ENCODE results near the gene EFNB3. TPM values are rescaled to one million over a fixed set of nuclear protein-coding genes. Genes with fewer than 3 reads are reported as not detected.

The EFNB3 gene
- total RNA-seq, 2 donors from 2014 or later = 0.25 to 0.34 TPM

GRCh38 chr17:7748076-7748775, 43.2 kb downstream of the EFNB3 start:
- ATAC-seq (no peak), DNase-seq (no peak)
- intact Hi-C loops (cut with DNase I, micrococcal nuclease) = no loop called here

GRCh38 chr17:7750321-7750821, 45.4 kb downstream of the EFNB3 start:
- DNase-seq (no peak), ATAC-seq (no peak)
- intact Hi-C loops (cut with DNase I, micrococcal nuclease) = no loop called here

- ATAC-seq (no peak), DNase-seq (no peak)
- intact Hi-C loops (cut with DNase I, micrococcal nuclease) = no loop called here
Observed at GRCh38 chr17:7754656-7755055, 49.7 kb downstream of the EFNB3 start.

- DNase-seq = peak; percentile 67 to 77
- intact Hi-C loops (cut with DNase I, micrococcal nuclease) = no loop called here
- peak; percentile 95 for ATAC-seq
Observed at GRCh38 chr17:7755095-7755890, 50.3 kb downstream of the EFNB3 start.

GRCh38 chr17:7756968-7757367, 52.0 kb downstream of the EFNB3 start:
- no peak for ATAC-seq
- intact Hi-C loops (cut with DNase I, micrococcal nuclease) = no loop called here
- DNase-seq = no peak

Other genes with a start within 250 kb of the EFNB3 start
- gene ZBTB4, start 225.6 kb upstream of the EFNB3 start, total RNA-seq = 10 to 100 TPM; 17.5 to 25.0 TPM
- not detected for gene SLC35G6, start 223.8 kb upstream of the EFNB3 start, total RNA-seq
- 10 to 100 TPM; 83.8 to 100.0 TPM for gene POLR2A, start 220.8 kb upstream of the EFNB3 start, total RNA-seq
- gene TNFSF12, start 156.1 kb upstream of the EFNB3 start, total RNA-seq = 10 to 100 TPM in 1 of 2 donors, 1 to 10 TPM in 1; 9.8 to 17.3 TPM
- 100 to 1,000 TPM in 1 of 2 donors, 10 to 100 TPM in 1; 77.2 to 121 TPM for gene TNFSF13, start 146.5 kb upstream of the EFNB3 start, total RNA-seq
- gene SENP3, start 143.3 kb upstream of the EFNB3 start, total RNA-seq = 10 to 100 TPM; 30.9 to 34.1 TPM
- 10 to 100 TPM; 35.0 to 74.0 TPM for gene CD68, start 125.6 kb upstream of the EFNB3 start, total RNA-seq
- gene MPDU1, start 121.3 kb upstream of the EFNB3 start, total RNA-seq = 10 to 100 TPM; 79.2 to 89.6 TPM
- gene SOX15, start 115.1 kb upstream of the EFNB3 start, total RNA-seq = under 1 TPM; 0.58 to 0.84 TPM
- 10 to 100 TPM; 24.9 to 29.5 TPM for gene FXR2, start 90.3 kb upstream of the EFNB3 start, total RNA-seq
- gene SAT2, start 77.4 kb upstream of the EFNB3 start, total RNA-seq = 10 to 100 TPM; 60.8 to 78.3 TPM
- gene SHBG, start 75.1 kb upstream of the EFNB3 start, total RNA-seq = not detected
- gene ATP1B2, start 54.3 kb upstream of the EFNB3 start, total RNA-seq = 1 to 10 TPM in 1 of 2 donors, under 1 TPM in 1; 0.55 to 1.4 TPM
- 10 to 100 TPM; 47.3 to 60.0 TPM for gene TP53, start 17.7 kb upstream of the EFNB3 start, total RNA-seq
- 1 to 10 TPM; 6.4 to 9.7 TPM for gene WRAP53, start 16.7 kb upstream of the EFNB3 start, total RNA-seq
- gene DNAH2, start 12.5 kb downstream of the EFNB3 start, total RNA-seq = under 1 TPM; 0.22 to 0.61 TPM
- gene KDM6B, start 129.0 kb downstream of the EFNB3 start, total RNA-seq = 10 to 100 TPM; 49.5 to 50.4 TPM
- gene TMEM88, start 149.9 kb downstream of the EFNB3 start, total RNA-seq = 1 to 10 TPM; 3.8 to 6.1 TPM
- gene NAA38, start 152.4 kb downstream of the EFNB3 start, total RNA-seq = 10 to 100 TPM; 49.7 to 83.0 TPM
- 1 to 10 TPM; 8.3 to 9.0 TPM for gene CYB5D1, start 152.8 kb downstream of the EFNB3 start, total RNA-seq
- 10 to 100 TPM; 51.3 to 51.9 TPM for gene CHD3, start 183.6 kb downstream of the EFNB3 start, total RNA-seq
- 1 to 10 TPM; 1.2 to 2.1 TPM for gene RNF227, start 211.1 kb downstream of the EFNB3 start, total RNA-seq
- 1 to 10 TPM; 2.2 to 3.1 TPM for gene KCNAB3, start 224.7 kb downstream of the EFNB3 start, total RNA-seq
- 100 to 1,000 TPM; 121 to 122 TPM for gene TRAPPC1, start 226.7 kb downstream of the EFNB3 start, total RNA-seq
- 10 to 100 TPM; 25.8 to 26.7 TPM for gene CNTROB, start 227.0 kb downstream of the EFNB3 start, total RNA-seq